Raji (cell line): ENCODE data around the gene RSU1.

ENCODE experiments used
- POLR2A ChIP-seq: IDR thresholded peaks from 2 replicates; pipeline ENCODE4 v1.6.1; 2011; ENCODE audit warnings: low read depth, low read length, control low read depth; ENCODE audit not compliant: insufficient read depth

Gene RSU1

DNA sequence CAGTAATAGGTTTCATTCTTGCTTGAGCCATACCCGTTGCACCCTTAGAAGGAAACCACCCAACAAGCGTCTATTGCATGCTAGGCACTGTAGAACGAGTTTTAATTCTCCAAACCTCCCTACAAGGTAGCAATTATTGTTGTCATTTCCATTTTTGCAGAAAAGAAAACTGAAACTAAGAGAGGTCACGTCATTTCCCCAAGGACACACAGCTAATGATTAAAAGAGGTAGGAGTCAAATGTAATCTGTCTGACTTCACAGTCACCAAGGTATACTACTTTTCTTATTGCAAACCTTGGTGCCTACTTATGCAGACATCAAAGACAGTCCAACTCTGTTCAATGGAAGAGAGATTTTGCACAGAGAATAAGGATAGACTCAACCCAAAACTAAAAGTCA lies 246.5 kb downstream of the RSU1 start:
- TF ChIP-seq POLR2A: no peak

DNA sequence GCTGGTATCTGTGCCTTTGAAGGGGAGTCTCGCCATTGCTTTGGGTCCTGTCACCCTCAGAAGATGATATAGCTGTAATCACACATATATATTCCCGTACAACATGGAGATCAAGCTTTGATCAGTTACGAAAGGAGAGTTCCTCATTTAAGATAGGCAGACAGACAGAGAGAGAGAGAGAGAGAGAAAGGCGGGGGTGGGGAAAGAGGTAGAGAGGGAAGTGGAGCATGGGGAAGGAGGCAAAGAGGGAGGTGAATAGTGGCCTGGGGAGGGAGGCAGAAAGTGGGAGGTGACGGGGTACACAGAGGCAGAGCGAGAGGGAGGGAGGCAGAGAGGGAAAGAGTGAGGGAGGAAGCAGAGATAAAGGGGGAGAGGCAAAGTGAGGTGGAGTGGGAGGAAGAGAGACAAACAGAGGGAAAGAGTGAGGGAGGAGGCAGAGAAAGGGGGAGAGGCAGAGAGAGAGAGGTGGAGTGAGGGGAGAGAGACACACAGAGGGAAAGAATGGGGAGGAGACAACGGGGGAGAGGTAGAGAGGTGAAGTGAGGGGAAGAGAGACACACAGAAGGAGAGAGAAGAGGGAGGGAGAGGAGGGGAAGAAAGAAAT lies 250.9 kb downstream of the RSU1 start:
- no peak for TF ChIP-seq POLR2A

DNA sequence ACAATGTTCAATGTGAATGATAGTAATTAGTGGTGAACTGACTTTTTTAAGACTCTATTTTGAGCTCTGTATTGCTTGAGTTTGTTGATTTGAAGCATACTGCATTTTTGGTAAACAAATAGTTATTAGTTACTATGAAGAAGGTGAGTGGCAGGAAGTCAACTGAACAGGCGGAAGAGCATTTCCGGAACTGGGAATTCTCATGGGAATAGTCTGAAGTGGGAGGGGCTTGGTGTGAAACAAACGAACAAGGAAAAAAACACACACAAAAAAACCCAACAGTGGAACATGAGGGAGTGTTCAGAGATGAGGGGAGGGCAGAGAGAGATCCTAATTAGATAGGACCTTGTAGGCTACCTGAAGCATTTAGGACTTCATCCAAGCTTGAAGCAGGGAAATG lies 251.6 kb downstream of the RSU1 start:
- TF ChIP-seq POLR2A: no peak

DNA sequence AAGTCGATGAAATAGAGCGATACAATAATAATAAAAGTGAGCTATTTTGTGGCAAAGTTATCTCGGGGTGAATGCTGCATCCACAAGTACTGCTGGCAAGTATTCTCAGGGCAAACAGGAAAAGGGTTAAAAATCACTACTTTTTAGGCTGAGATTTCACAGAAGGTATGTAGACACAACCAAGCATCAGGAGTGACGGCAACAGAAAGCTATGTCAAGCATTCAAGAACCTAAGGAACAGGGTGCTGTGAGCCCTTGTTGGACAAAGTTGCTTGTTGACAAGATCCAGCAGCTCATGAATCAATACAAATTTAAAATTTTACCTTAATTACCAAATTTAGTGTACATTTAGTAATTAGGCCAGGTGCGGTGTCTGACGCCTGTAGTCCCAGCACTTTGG lies 254.3 kb downstream of the RSU1 start:
- TF ChIP-seq POLR2A: no peak

DNA sequence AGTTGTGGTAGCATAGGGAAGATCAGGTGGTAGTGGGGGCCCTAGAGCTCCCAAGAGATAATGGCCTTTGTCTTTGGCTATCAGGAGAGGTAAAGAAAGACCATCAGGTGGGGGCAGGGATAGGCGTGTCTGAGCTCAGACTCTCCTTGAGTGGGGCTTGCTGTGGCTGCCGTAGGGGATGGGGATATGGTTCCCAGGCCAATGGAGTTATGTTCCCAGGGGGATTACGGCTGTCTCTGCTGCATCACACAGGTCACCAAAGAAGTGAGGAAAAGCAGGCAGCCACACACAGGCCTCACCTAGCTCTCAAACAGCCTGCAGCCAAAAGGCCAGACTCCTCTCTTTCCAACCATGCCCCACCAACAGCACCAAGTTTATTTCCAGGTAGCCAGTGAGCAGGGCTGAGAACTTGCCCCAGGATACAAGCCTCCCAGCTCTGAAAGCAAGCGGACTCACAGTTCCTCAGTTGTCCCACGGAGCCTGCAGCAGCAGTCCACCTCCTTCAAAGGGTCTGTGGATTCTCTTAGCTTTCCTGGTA lies 257.9 kb downstream of the RSU1 start:
- TF ChIP-seq POLR2A: no peak

DNA sequence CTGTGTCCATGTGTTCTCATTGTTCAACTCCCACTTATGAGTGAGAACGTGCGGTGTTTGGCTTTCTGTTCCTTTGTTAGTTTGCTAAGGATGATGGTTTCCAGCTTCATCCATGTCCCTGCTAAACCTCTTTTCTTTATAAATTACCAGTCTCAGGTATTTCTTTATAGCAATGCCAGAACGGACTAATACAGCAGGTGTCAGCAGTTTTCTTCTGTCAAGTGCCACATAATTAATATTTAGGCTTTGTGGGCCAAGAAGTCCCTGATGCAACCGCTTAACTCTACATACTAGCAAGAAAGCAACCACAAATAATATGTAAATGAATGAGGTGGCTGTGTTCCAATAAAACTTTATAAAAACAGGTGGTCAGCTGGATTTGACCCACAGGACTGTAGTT lies 269.3 kb downstream of the RSU1 start:
- no peak for TF ChIP-seq POLR2A

DNA sequence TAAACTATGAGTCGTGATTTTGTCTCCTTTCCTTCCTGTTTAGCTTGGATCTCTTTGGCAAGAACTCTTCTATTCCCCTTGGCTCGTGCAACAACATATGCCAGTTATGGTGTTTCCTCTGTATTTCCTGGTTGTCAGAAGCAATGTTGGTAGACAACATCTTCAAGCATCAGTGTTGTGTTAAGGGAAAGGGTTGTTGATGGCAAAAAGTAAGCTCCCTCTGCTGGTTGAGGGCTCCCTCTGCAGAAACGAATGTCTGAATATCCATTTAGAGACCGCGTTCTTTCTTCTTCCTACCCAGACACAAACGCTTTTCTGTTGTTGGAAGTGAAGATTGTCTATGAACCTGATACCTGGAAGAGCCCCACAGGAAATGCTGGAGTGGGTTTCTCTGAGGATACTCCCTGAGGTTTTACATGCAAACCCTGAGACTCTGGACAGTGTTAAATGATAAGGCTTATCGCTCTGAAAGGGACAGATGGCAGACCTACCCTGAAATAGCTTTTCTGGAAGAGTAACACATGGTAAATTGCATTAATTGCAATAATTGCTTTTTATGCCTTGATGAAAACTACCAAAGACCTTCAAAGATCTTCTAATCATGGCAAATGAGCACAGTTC lies 272.0 kb downstream of the RSU1 start:
- no peak for TF ChIP-seq POLR2A

DNA sequence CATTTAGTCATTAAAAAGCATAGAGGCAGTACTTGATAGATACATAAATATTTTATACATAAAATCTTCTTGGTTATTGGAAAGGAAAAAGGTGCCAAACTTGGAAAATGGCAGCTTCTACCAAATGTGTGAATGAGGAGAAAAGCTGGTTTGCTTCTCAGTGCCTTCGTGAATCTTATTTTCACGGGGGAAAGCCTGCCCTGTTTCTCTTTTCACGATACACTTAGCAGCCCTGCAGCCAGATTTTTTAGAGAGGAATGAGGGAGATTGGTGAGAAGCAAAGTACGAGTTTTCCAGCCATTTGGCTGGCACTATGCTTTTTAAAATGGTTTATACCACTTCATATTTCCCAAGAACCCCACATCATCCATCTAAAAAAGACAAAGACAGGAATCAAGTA lies 272.6 kb downstream of the RSU1 start:
- TF ChIP-seq POLR2A: no peak

DNA sequence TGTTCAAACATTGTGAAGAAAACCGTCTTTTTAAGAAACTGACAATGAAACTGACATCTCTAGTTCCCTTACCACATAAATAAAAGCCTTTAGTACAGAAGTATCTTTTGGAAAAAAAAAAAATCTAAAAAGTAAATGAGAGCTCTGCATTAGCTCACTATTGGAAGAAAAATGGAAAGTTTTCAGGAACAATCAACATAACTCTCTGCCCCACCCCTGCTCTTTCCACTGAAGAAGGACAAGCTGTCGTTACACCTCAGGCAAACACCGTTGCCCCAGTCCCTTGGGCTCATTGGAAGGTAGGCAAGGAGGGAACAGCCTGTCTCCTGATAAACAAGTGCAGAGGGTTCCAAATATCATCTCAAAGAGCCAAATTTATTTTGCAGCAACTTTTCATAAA lies 273.1 kb downstream of the RSU1 start:
- TF ChIP-seq POLR2A: no peak
